Activated CD8-positive, alpha-beta memory T cell treated with anti-CD3 and anti-CD28 coated beads for 24 hours (primary cell): ENCODE results near the gene TMEM30A.
A peak's percentile ranks its signal among the peaks of the same experiment; 100 is the strongest.

Experiments
- DNase-seq: peaks from one replicate; pipeline ENCODE4 v3.0.0-alpha.2; 2020

TMEM30A gene

DNA sequence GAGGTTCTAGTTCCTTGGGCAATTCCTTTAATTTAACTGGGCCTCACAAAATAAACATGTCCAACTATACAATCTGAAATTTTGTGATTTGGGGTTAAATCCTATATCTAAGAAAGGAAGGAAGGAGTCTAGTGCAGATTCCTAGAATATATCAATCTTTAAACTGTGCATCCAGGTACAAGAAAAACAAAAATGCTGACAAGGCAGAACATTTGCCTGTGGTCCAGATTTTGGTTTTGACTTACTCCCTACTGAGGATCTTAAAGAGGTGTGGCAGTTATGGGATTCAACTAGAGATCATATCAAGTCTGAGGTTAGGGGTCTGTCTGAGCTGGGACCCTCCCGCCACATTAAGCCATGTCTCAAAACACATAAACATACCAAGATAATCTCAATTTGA is 23.3 kb downstream of the TMEM30A start:
- DNase-seq = no peak

DNA sequence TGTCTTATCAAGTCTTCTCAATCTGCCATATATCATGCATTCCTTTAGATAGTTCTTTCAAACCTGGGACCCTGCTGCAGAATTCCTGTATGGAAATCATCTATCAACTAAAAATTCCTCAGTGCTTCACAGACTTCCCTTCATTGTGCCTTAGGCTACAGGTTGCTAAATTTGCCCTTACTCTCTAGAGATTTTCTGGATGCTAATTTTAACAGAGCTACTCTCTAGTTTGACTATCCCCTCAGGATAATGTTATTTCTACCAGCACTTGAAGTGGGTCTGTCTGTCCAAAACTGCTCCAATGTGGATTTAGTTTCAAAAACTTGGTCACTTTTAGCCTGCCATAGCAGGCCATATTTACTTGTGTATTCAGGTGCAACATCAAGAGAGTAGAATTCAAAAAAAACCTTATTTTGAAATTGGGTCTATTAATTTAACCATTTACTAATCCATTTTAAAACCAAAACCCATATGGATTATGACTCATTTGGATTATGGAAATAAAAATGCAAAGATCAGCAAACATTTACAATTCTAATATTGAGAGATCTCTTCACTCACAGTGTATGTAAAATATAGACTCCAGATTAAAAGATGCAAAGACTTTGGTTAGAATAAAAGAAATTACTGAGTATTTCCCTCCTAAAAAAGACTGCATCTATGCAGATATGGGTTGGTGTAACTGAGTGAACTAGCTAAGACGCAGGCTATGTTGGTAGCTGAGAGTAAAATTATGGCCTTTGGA is 27.1 kb downstream of the TMEM30A start:
- no peak for DNase-seq

DNA sequence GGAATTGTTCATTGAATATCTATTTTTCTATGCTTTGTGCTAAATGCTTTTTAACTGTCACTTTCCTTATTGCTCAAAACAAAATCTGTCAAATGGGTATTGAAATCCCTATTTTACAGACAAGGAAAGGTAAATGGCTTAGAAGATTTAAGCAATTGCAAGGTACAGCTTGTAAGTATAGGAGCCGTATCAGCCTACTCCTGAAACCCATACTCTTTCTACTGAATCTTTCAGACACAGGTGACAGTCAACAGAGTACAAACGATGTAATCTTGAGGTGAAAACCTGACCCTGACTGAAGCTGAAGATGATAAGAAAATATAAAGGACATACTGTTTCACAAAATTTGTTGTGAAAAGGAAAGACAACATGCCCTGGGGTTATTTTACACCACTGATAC is 34.0 kb downstream of the TMEM30A start:
- DNase-seq = no peak

DNA sequence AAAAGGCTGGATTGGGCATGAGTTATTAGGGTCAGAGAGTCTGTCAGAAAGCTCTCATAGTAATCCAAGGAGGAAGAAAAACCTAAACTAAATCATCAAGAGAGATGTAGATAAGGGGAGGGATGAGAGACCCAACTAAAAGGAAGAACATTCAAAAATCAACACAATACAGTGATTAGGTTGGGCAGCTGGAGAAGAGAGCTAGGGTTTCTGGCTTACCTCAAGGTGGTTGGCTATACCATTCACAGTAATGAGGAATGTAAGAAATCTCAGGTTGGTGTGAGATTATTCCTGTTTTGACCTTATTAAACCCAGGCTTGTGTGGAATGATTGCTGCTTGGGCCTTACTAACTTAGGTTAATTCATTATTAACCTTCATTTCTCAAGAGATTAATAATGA is 34.8 kb downstream of the TMEM30A start:
- no peak for DNase-seq

DNA sequence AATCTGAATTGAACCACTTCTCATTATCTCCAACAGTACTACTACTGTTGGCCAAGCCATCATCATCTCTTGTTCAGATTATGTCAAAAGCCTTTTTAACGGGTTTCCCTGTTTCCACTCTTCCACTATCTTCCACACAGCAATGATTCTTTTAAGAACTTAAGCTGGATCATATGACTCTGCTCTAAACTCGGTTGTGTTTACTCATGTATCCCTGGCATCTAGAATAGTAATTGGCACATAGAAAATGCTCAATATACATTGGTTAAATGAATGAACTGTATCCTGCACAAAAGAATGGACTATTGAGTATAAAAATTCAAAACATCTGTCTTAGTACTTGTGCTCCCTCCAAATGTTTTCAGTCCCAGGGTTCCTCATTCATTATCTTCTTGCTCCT is 38.2 kb downstream of the TMEM30A start:
- no peak for DNase-seq

DNA sequence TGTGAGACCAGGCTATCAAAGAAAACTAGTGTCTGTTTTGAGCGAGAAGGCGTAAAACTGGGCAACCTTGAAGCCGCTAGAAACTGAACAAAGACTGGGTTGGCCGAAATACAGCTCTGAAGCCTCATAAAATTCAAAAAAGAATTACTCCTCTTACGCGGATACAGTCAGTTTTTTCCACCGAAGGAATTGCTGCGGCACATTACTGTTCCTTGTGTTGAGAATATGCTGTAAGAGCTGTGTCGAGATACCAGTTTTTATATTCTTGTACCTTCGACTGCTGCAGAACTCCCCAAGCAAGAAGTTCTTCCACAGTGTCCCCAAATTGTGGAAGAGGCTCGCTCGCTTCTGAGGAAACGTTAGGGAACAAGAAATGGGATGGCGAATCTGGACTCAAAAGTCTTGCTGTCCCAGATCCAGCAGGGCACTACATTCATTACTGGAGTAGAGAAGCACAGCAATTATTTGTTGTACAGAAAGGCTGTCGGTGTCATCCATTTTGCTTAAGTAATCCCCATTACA is 40.5 kb downstream of the TMEM30A start:
- DNase-seq = no peak

DNA sequence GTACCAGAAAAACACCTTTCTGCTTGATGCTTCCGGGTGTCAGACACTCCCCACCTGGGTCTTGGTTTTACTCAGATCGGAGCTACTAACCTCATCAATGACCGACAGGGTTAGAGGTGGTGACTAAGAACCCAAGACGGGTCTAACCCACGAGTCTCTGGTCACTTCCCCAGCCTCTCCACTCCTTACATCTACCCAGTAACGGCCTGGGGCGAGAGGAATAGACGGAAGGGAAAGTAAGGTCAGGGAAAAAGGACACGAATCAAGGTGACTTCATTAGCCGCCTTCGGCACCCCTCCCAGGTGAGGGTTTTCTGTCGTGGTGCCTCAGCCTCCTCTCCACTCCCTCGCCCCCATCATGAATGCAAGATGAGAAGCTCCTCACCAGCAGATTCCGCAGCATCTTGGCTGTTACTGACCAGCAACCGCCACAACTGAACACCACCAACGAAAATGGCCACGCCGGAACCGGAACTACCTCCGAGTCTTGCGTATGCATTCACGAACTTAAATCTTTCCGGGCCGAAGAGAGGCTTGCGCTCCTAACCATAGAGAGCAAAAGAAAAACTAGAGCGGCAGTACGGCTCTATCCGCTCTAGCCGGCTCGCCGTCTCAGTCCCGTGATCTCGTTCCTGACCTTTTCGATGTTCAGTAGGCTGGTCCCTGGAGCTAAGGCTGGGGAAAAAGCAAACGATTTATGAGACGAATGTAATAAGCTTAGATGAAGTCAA is 41.1 kb downstream of the TMEM30A start, which contains the start of gene COX7A2:
Gene COX7A2, minus strand, starts transcription at position 469 of the 730 bp plus-strand sequence. Its CDS starts 67 bp downstream, at position 402.
- DNase-seq = peak; percentile 90

DNA sequence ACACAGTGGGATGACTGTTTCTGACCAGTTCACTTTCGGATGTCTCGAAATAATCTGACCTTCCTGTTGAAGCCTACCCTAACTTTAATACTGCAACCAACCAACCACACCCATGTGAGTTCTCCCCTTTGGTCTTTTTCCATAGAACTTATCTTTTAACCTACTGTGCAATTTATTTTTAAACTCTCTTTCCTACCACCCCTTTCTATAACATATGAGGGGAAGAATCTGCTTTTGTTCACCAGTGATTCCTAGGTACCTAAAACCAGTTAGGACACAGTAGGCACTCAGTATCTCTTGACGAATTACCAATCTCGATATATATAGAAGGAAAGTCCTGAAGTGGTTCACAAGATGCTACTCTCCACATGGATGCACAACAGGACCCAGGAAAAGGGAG is 48.0 kb downstream of the TMEM30A start:
- no peak for DNase-seq

DNA sequence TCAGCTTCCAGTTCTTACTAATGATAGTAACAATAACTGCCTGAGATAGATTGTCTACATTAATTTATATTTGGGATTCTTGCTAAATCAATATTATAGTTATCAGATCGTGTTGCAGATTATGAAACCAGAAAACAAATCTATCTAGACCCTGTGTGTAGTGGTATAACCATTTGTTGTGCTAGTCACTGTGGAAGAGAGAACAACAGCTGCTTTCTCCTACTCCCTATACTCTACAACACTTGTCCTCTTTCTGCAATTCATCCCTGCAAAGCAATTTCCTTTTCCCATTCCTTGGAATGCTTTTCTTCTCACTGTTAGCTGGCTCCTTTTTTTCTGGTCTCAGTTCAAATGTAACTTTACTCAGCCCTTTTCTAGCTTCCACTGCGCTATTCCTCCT is 49.3 kb downstream of the TMEM30A start:
- no peak for DNase-seq

DNA sequence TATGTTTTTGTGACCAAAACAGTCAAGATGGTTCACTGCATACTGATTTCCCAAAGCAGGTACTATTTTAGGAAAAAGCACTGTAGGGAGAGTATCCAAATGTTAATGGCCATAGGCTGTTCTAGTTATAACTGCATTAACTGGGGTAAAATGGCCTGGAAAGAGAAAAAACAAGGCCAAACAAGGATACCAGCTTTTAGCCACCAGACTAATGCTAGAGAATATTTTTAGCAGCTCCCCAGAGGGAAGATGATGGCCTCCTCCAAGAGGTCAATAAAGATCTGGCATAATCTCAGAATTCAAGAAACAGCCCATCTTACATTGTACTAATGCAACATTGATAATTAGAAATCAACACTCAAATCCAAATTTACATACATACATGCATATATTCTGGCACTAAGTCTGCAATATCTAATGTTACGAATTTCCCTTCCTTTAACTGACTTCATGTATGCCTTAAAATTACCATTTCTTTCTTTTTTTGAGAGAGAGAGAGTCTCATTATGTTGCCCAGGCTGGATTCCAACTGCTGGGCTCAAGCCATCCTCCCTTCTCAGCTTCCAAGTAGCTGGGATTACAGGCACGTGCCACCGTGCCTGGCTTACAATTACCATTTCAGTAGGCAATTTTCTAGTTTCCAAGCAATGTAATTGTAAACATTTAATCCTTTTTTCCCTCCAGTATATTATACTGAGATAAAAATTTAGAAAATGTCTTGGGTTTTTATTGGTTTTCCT is 50.3 kb downstream of the TMEM30A start:
- DNase-seq = no peak

DNA sequence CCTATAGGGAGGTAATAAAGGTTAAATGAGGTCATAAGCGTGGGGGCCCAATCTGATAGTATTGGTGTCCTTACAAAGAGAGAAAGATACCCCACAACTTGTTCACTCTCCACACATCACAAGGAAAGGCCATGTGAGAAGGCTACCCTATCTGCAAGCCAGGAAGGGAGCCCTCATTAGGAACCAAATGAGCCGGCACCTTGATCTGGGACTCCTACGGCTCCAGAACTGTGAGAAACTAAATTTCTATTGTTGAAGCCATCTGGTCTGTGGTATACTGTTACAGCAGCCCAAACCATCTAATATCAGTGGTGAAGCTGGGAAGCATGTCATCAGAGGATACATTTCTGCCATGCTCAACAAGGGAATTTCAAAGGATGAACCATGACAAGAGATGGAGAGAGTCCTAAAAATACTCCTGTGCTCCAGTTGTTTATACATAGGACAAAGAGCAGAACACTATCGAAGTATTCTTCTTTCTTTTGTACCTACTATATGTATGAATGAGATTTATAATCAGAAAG is 51.4 kb downstream of the TMEM30A start:
- DNase-seq = no peak

DNA sequence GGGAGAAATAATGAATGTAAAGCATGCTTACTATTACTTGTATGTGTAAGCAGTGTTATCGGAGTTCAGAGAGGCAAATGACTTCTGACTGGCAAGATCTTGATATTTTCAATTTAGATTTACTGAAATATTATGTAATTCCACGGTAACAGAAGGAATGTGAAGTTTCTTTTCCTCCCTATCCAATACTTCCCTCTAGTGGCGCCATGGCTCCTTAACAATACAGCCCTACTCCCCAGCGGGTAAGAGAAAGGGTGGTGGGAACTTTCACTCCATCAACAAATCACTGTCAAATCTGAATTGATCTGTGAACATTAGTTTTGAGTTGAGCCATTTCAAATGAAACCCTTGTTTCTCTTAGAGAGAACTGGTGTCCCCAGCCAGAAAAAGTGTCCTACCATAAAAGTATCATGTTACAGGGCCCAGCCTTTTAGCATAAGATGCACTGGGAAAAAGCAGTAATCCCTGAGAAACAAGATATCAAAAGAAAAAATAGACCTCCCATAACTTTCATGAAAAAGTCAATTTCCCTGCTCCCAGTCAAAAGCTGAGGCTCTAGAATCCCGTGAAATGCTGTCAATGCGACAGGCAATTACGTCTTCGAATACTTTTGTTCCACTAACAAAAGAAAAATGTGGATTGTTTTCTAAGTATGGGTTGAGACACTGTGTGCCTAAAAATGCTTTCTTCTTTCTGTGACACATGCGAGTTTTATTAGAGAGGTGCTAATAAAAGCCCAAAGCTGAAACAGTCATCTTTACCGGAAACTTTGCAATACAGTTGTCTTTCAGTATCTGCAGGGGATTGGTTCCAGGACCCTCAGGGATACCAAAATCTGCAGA is 53.9 kb downstream of the TMEM30A start:
- DNase-seq = no peak

DNA sequence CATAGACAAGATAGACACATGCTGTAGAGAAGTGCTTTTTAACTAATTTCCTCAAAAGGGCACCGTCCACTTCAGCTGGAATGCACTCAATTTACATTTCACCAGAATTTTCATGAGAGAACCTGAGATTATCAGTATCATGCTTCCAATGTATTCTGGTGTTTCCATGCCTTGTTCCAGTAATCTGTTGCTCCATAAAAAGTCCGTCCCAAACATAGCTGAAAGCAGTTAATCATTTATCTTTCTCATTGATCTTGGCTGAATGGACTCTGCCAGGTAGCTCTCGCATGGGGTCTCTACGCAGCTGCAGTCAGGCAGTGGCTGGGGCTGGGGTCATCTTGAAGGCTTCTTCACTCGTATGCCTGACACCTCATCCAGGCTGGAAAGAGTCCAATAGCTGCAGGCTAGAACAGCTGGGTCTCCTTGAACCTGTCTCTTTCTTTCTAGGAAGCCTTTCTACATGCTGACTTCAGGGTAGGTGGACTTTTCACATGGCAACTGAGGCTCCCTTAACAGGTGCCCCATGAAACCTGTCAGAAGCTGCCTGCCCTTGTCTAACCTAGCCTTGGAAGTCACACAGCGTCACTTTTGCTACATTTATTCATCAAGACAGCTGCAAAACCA is 60.2 kb downstream of the TMEM30A start:
- DNase-seq = no peak

DNA sequence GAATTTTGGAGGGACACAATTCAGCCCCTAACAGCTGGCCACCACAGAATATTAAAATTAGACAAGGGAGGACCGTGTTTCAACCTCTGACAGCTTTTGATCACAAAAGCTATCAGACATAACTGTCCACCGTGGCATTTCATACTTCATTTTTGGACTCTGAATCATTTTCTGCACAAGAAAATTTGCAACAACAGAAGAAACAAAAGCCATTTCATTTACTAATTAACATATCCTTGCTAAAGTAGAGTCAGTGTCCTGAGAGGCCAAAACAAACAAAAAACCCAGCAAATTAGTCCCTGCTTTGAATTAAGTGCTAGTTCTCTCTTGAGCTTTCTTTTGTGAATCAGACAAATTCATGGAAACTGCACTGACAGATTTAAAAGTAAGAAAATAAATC is 61.2 kb downstream of the TMEM30A start:
- DNase-seq = no peak

DNA sequence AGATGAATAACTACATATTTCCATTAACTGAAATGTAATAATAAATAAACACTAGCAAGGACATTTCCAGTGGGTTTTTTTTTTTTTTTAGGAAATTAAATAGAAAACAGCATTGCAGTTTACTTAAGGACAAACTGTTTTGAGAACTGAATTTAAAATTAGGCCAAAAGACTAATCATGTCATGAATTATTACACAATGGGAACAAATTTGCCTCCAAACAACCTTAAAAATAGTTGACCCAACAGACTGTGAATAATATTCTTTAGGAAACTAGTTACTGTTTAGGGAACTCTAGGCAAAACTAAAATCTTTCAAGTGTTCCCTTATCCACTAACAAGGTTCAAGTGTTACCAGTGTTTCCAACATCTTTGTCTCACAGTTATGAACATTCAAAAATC is 62.3 kb downstream of the TMEM30A start:
- DNase-seq = no peak

DNA sequence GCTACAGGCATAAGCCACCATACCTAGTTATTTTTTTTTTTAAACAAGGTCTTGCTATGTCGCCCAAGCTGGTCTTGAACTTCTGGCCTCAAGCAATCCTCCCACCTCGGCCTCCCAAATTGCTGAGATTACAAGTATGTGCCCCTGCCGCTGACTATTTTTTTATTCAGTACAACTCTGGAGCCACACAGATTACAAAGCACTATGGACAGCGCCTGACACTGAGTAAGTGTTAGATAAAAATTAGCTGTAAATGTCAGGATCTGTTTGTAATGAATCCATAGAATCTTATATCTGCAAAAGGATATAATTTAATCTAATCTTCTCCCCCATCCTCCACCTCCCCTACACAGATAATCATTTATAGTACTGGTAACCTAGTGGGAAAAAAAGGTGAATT is 63.5 kb downstream of the TMEM30A start:
- DNase-seq = no peak

DNA sequence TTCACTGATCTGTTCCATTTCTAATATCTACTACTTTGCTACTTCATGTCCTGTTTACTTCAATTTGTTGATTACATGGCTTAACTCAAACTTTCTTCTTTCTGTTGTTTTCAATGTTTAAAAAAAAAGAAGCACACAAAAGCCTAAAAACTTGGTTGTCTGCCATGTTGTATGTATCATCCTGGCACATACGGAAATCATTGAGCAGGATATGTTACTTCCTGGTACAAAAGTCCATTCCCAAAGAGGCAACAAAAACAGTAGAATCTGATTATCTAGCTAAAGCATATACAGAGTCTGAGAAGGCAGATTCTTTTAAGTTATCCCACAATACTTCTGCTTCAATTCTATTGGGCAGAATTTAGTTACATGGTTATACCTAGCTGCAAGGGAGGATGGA is 64.2 kb downstream of the TMEM30A start:
- no peak for DNase-seq

DNA sequence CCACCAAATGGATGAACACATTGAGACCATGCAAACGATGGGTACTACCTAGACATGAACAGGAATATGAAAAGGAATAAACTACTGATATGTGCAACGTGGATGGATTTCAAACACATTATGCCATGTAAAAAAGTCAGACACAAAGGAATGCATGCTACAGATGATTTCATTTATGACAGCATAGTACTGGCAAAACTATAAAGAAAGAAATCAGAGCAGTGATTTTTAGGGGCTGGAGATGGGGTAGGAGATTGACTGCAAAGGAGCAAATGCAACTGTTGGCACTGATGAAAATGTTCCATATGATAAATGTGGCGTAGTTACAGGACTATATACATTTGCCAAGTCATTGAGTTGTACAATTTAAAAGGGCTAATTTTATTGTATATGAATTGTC is 65.3 kb downstream of the TMEM30A start:
- DNase-seq = no peak

DNA sequence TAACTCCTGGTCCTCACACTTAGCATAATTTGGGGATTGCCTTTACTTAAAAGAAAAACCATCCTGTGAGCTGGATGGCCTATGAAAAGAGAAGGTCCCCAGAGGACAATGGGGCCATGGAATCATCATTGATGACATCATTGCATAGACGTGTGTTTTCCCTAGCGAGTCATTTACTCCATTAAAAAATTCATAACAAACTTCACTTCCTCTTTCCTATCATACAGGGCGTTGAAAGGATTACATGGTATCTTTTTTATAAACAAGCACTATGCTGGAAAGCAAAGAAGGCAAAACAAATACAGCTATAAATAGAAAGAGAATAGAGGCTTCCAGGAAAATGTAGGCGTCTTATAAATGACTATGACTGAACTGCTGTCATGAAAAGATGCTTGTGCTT is 67.4 kb downstream of the TMEM30A start:
- no peak for DNase-seq

DNA sequence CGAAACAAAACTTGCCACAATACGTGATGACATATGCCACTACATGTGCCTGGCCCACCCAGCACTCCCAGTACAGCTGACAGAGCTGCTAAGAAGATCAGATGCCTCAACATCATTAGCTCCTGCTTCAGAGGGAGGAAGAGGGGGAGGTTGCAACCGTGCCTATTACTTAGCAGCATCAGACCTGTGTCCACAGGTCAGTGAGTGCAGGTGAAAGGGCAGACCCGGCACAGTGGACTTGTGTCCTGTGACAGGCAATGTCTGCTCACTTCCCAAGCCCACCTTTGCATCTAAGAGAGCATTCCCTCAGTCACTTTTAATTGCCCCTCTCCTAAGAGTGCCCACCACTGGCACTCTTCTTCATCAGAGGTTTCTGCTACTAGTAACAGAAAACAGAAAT is 69.3 kb downstream of the TMEM30A start:
- DNase-seq = no peak

DNA sequence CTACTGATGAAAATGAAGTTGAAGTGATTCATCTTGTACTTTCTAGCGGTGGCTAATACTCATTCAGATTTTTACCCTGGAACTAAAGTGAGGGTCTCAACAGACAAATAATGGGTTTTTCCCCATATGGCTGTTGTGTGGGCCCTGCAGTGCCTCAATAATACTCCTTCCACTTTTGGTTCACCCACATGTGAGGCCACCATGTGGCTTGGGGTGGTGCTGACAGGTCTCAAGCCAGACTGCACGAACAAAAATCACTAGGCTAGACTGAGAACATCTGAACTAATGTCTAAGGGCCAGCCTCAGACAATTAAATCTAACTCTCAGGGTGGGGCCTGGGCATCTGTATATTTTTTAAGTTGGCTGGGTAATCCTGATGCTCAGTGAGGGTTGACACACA is 70.9 kb downstream of the TMEM30A start:
- DNase-seq = no peak

DNA sequence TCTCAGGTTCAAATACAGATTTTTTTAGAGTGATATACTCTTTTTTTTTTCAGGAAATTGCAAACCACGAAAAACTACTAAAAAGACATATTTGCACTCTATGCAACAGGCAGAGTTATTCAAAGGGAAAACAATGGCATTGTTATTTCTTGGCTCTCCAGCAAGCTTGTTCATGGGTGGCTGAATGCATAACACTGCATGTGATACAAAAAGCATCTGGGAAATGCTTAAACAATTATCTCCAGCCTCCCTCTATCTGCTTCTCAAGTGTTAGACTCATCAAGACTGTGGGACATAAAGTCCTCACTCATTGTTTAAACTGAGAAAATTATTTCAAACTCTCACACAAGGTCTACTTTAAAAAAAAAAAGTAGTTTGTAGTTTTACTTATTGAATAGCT is 71.5 kb downstream of the TMEM30A start:
- DNase-seq = no peak
